OCI-LY7 (cell line): ENCODE results near the gene C3orf33.

Source experiments
- CTCF ChIP-seq: fragments of 200-600 bp; sonication (generic); conservative IDR thresholded peaks from 2 replicates; pipeline ENCODE4 v1.5.1; 2014; ENCODE audit warnings: mild to moderate bottlenecking, antibody characterized with exemption, low read length, moderate library complexity, mixed read lengths
- EZH2phosphoT487 ChIP-seq: fragments of 200-600 bp; sonication (generic); IDR thresholded peaks from 2 replicates; pipeline ENCODE4 v1.6.1; 2018; ENCODE audit warnings: low read depth, borderline replicate concordance, mild to moderate bottlenecking, mixed run types, antibody characterized with exemption, low read length, moderate library complexity, mixed read lengths

GRCh38 chr3:155782390-155782953, 23.6 kb downstream of the C3orf33 start:
- TF ChIP-seq CTCF, result no peak
- TF ChIP-seq EZH2phosphoT487, result no peak
